Measurements from ENCODE around the gene CLEC4F.

The CLEC4F gene

DNA sequence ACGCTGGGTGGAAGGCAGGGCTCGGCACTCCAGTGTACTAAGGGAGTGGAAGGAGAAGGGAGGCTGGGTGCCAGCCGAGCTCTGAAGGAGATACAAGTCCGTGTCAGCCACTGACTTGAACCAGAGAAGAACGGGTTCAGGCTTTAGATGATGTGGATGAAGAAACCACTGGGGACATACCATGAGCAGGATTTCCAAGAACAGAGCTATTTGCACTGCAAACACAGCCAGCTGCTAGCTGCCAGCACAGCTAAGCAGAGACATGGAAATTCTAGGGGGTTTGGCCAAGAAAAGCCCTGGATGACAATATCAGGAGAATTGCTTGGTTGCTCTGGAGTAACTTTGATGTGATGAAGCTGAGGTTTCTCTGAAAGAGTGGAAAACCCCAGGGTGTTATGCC lies 10.0 kb upstream of the CLEC4F start:
- TF ChIP-seq, protein P1, sequence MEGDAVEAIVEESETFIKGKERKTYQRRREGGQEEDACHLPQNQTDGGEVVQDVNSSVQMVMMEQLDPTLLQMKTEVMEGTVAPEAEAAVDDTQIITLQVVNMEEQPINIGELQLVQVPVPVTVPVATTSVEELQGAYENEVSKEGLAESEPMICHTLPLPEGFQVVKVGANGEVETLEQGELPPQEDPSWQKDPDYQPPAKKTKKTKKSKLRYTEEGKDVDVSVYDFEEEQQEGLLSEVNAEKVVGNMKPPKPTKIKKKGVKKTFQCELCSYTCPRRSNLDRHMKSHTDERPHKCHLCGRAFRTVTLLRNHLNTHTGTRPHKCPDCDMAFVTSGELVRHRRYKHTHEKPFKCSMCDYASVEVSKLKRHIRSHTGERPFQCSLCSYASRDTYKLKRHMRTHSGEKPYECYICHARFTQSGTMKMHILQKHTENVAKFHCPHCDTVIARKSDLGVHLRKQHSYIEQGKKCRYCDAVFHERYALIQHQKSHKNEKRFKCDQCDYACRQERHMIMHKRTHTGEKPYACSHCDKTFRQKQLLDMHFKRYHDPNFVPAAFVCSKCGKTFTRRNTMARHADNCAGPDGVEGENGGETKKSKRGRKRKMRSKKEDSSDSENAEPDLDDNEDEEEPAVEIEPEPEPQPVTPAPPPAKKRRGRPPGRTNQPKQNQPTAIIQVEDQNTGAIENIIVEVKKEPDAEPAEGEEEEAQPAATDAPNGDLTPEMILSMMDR (IDR thresholded peaks at IDR 0.05), result no peak
- Histone ChIP-seq H3K4me1 (ENCODE audit: control insufficient read depth in 1 of 2, insufficient read depth in 1 of 2, low read depth in 1 of 2, low read length in 1 of 2) (peaks cover 0 to 12% of the 10 kb centered on the region in 2 experiments), H3K9me3 (no peaks in the 10 kb centered on the region), H3K27me3 (no peaks in the 10 kb centered on the region), H3K4me3 (ENCODE audit: low read depth in 1 of 2, low read length in 1 of 2) (no peak overlapping the region), H3K36me3 (no peaks in the 10 kb centered on the region), H3K27ac (no peak overlapping the region)

DNA sequence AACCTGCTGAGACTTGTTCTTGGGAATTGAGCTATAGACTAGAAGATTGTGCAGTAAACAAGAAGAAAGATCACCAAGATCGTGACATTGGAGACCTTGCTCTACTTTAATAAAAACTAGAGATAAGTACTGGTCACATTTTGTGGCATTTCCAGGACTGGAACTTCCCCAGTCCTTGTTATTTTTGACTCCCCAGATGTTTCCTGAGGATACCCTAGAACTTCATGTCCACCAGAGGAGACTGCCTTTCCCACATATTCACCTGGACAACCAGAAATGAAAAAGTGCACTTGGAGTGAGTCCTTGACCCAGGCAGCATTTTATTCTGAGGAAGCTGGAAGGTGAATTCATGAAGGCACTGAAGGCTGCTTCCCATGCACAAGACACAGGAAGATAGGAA lies 9.5 kb upstream of the CLEC4F start:
- Histone ChIP-seq H3K4me3 (ENCODE audit: low read depth in 1 of 2, low read length in 1 of 2) (no peak overlapping the region), H3K27me3 (no peaks in the 10 kb centered on the region)
- TF ChIP-seq, protein P1 (IDR thresholded peaks at IDR 0.05), result no peak

DNA sequence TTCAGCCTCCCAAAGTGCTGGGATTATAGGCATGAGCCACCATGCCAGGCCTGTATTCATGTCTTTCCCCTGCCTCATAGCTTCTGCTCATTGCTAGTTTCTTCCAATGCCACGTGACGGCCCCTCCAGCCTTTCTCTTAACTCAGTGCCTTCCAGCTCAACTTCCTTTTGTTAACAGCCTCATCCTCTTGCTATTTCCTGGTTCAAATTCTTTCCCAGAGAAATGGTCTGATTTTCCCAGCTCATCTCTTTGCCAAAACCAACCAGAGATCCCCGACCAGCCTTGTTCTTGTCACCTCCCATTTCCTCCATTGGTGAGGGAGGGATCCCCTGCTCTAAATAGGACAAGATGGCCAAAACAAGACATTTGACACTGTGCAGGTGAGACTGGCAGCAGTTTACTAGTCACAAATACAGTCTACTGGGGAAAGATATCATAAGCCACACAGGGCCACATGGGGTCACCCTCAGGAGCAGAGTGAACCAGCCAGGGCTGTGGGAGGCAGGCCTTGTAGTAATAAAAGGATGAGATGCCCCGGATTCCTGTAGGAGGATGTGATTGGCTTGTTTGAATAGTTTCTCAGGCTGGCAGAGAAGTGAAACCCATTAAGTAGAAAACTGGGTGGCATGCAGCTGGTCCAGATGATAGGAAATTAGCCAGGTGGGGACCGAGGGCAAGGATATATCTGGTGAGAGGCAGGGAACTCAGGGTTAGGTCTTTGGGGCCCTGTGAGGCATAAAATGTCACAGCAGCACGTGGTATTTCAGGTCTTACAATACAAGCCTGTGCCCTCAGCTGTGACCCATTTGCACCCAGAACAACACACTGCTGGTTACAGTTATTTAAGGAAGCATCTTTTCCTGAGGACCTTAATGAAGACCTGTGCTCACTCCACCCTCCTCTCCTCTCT lies 8.8 kb upstream of the CLEC4F start:
- H3K27me3 ChIP-seq, result no peaks in the 10 kb centered on the region
- no peak overlapping the region for H3K4me3 ChIP-seq (ENCODE audit: low read depth in 1 of 2, low read length in 1 of 2)
- TF ChIP-seq, protein P1 (IDR thresholded peaks at IDR 0.05), result no peak
- H3K36me3 ChIP-seq, result no peaks in the 10 kb centered on the region
- H3K27ac ChIP-seq, result no peak overlapping the region
- peaks cover 0 to 12% of the 10 kb centered on the region in 2 experiments for H3K4me1 ChIP-seq (ENCODE audit: control insufficient read depth in 1 of 2, insufficient read depth in 1 of 2, low read depth in 1 of 2, low read length in 1 of 2)
- H3K9me3 ChIP-seq, result no peaks in the 10 kb centered on the region

More for the DNA sequence above, 9.5 kb upstream of the CLEC4F start:
- no peak overlapping the region for H3K27ac ChIP-seq
- H3K36me3 ChIP-seq, result no peaks in the 10 kb centered on the region
- peaks cover 0 to 12% of the 10 kb centered on the region in 2 experiments for H3K4me1 ChIP-seq (ENCODE audit: control insufficient read depth in 1 of 2, insufficient read depth in 1 of 2, low read depth in 1 of 2, low read length in 1 of 2)
- no peaks in the 10 kb centered on the region for H3K9me3 ChIP-seq

DNA sequence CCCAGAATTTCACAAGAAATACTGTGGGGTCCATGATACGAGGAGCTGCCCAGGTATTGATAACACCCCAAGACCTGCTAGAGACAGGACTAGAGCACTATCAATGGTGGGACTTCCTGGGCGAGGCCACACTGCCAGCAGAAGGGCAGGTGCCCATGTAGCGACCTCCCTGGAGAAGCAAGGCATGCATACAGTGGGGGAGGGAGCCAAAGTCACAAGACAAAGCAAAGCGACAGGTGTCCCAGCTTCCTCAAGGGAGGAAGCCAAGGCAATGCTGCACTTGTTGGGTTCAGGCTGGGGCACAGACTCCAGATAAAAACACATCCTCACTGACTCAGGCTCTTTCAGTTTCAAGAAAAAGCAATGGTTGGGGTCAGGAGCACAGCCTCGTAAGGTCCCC lies 7.7 kb upstream of the CLEC4F start:
- TF ChIP-seq, protein P1 (IDR thresholded peaks at IDR 0.05), result no peak
- no peaks in the 10 kb centered on the region for H3K27me3 ChIP-seq
- H3K4me3 ChIP-seq (ENCODE audit: low read depth in 1 of 2, low read length in 1 of 2), result no peak overlapping the region
- H3K4me1 ChIP-seq (ENCODE audit: control insufficient read depth in 1 of 2, insufficient read depth in 1 of 2, low read depth in 1 of 2, low read length in 1 of 2), result peaks cover 0 to 12% of the 10 kb centered on the region in 2 experiments
- no peaks in the 10 kb centered on the region for H3K36me3 ChIP-seq
- H3K9me3 ChIP-seq, result no peaks in the 10 kb centered on the region
- H3K27ac ChIP-seq, result no peak overlapping the region

DNA sequence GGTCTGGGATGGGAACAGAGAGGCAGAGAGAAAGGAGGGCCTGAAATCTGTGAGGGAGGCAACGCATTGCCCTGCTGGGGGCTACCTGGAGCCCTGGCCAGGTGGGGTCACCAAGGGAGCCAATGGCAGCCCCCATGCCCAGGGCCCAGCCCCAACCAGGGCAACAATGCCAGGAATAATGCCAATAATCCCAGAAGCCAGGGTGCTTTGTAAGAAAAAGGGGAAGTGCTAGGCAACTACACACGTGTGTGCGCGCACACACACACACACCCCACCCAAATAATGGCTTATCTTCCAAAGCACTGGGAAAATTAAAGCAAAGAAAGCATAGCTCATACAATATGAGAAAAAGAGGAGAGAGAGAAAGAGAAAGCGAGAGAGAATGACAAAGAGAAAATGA lies 7.0 kb upstream of the CLEC4F start:
- Histone ChIP-seq H3K27me3 (no peaks in the 10 kb centered on the region), H3K27ac (no peak overlapping the region), H3K4me1 (ENCODE audit: control insufficient read depth in 1 of 2, insufficient read depth in 1 of 2, low read depth in 1 of 2, low read length in 1 of 2) (peaks cover 0 to 12% of the 10 kb centered on the region in 2 experiments), H3K4me3 (ENCODE audit: low read depth in 1 of 2, low read length in 1 of 2) (peak overlapping the region in 1 of 2 experiments; percentile 11), H3K9me3 (no peaks in the 10 kb centered on the region), H3K36me3 (no peaks in the 10 kb centered on the region)
- TF ChIP-seq, protein P1 (IDR thresholded peaks at IDR 0.05), result no peak
